Right lobe of liver (tissue), 6 donors: ENCODE measurements around the gene HOXD4. TPM values are rescaled to one million over a fixed set of nuclear protein-coding genes. Genes with fewer than 3 reads are reported as not detected.

Source experiments
- ATAC-seq, 4 donors: fragments of 200-7000 bp; cut with Tn5 transposase; one replicate each; pipeline ENCODE4 v1.9.1; 2020; ENCODE audit warnings: mild to moderate bottlenecking in 4 of 4, moderate library complexity in 4 of 4
- DNase-seq, 3 donors: peaks; one replicate each; pipeline ENCODE4 v3.0.0-alpha.2; 2020
- H3K27ac ChIP-seq, 3 donors: fragments of 200-600 bp; one replicate each; pipeline ENCODE4 v1.8.0; 2022
- H3K27me3 ChIP-seq, 2 donors: fragments of 200-600 bp; one replicate each; pipeline ENCODE4 v1.8.0; 2022
- H3K36me3 ChIP-seq, 4 donors: fragments of 200-600 bp; sonication (generic) in 1 of 4; one replicate each; pipeline versions ENCODE4 v1.5.1 to v1.8.0; 2017 to 2022; ENCODE audit warnings: control low read depth in 1 of 4
- H3K4me1 ChIP-seq, 4 donors: fragments of 200-600 bp; sonication (generic) in 1 of 4; one replicate each; pipeline versions ENCODE4 v1.5.1 to v1.8.0; 2017 to 2022; ENCODE audit warnings: control low read depth in 1 of 4
- H3K4me3 ChIP-seq, 3 donors: fragments of 200-600 bp; one replicate each; pipeline ENCODE4 v1.8.0; 2022
- H3K9me3 ChIP-seq, 4 donors: fragments of 200-600 bp; sonication (generic) in 1 of 4; one replicate each; pipeline versions ENCODE4 v1.5.1 to v1.8.0; 2017 to 2022; ENCODE audit warnings: control low read depth in 1 of 4
- POLR2A ChIP-seq: fragments of 450-650 bp; IDR thresholded peaks from one replicate; pipeline ENCODE4 v1.6.1; 2017; ENCODE audit warnings: antibody characterized with exemption, mild to moderate bottlenecking
- WGBS: methylation state at CpG from one replicate; pipeline ENCODE4 v1.1.6; 2018; ENCODE audit warnings: low coverage, low lambda C conversion rate; ENCODE audit not compliant: insufficient coverage; ENCODE audit errors: missing lambda C conversion rate; 5-methylcytosine and 5-hydroxymethylcytosine counted together
- intact Hi-C, 2 donors: fragments of 100-400 bp; cut with DNase I; formaldehyde crosslinking; loops; one replicate each; pipeline versions ENCODE4 v1.11.2 to v1.14.1; 2022
- total RNA-seq, 6 experiments: library from RNA; depleted of rRNA in 2 of 6; stranded (reverse); fragments of >200 nt in 2 of 6; fragmentation: NEBNext Ultra II Directional in 3 of 6; extraction: Animal tissue kit (Norgen Biotek cat#: 25700) in 3 of 6; gene quantifications; one replicate each; pipeline versions ENCODE4 v1.1.0 to v1.2.4, GENCODE V29; 2016 to 2023
- TF ChIP-seq, protein P1 (sequence below), 4 donors: fragments of 200-600 bp in 3 of 4; fragments of 450-650 bp in 1 of 4; IDR thresholded peaks; one replicate each; pipeline versions ENCODE4 v1.5.1 to v1.8.0; 2016 to 2022; ENCODE audit warnings: antibody characterized with exemption in 4 of 4, mild to moderate bottlenecking in 2 of 4
- donor health status: DM: no; HTN: yes; CAD: no.
- donor health status: DM: no; HTN: no; CAD: no.
- donor health status: DM: no; HTN: no; CAD: no.
- donor health status: DM: no; HTN: yes; CAD: no.
- donor health status: DM: no; HTN: yes; CAD: no.

Gene HOXD4
- total RNA-seq, 6 experiments from 2014 or later: not detected

DNA sequence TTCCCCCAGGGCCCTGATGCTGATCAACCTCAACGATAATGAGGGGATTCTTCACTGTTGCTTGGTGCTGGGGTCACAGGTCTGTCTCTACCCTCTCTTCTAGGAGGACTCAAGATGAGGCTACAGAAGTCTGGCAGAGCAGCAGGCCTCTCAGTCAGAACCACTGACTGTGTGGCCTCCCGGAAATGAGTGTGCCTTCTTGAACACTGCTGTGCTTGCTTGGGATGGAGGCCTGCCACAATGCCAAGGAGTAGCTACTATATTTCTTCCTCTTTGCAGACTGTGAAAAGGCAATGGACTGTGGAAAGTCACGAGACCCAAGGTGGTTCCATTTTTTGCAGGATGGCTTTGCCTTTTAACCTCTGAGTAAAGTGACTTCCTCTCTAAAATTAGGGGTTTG is 31.3 kb downstream of the HOXD4 start:
- Histone ChIP-seq H3K27ac (no peak overlapping the region), H3K36me3 (no peaks in the 10 kb centered on the region), H3K9me3 (no peaks in the 10 kb centered on the region), H3K4me1 (peaks cover 0 to 2% (median 0%) of the 10 kb centered on the region in 4 donors), H3K4me3 (no peak overlapping the region), H3K27me3 (peaks cover 5 to 19% of the 10 kb centered on the region in 2 donors)
- intact Hi-C loops: no loop called here
- ATAC-seq (no peak), DNase-seq (no peak)
- no peak for TF ChIP-seq POLR2A
- 71% methylated on average over 1 of the region's 3 CpGs for WGBS

DNA sequence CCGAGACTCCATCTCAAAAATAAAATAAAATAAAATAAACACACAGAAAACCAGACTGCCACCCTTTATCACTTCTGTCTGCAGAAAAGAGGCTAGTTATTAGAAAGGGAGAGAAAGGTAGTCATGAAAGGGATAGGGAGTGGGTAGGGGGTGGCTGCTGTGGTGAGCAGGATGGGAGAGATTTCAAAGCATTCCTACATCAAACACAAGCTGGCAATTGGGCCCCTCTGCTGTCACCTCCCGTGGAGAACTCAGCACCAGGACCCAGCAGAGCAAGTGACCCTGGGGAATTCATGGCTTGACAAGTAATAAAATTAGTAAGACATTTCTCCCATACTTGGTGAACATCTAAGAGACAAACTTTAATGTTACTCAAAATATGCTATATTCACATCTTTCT is 33.4 kb downstream of the HOXD4 start:
- H3K27me3 ChIP-seq: peaks cover 0 to 19% of the 10 kb centered on the region in 2 donors
- no peaks in the 10 kb centered on the region for H3K36me3 ChIP-seq
- DNase-seq (no peak), ATAC-seq (no peak)
- peaks cover 0 to 14% (median 0%) of the 10 kb centered on the region in 4 donors for H3K4me1 ChIP-seq
- no peak overlapping the region for H3K4me3 ChIP-seq
- no peaks in the 10 kb centered on the region for H3K9me3 ChIP-seq
- H3K27ac ChIP-seq: no peak overlapping the region
- TF ChIP-seq, protein P1, sequence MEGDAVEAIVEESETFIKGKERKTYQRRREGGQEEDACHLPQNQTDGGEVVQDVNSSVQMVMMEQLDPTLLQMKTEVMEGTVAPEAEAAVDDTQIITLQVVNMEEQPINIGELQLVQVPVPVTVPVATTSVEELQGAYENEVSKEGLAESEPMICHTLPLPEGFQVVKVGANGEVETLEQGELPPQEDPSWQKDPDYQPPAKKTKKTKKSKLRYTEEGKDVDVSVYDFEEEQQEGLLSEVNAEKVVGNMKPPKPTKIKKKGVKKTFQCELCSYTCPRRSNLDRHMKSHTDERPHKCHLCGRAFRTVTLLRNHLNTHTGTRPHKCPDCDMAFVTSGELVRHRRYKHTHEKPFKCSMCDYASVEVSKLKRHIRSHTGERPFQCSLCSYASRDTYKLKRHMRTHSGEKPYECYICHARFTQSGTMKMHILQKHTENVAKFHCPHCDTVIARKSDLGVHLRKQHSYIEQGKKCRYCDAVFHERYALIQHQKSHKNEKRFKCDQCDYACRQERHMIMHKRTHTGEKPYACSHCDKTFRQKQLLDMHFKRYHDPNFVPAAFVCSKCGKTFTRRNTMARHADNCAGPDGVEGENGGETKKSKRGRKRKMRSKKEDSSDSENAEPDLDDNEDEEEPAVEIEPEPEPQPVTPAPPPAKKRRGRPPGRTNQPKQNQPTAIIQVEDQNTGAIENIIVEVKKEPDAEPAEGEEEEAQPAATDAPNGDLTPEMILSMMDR (IDR thresholded peaks at IDR 0.05): no peak
- TF ChIP-seq POLR2A: no peak
- WGBS: 34% methylated on average over 2 of the region's 2 CpGs
- intact Hi-C loops: no loop called here

GRCh38 chr2:176186024-176186423 is 34.7 kb downstream of the HOXD4 start:
- Histone ChIP-seq H3K4me3 (no peak overlapping the region), H3K27ac (no peak overlapping the region), H3K36me3 (no peaks in the 10 kb centered on the region), H3K9me3 (no peaks in the 10 kb centered on the region), H3K4me1 (peaks cover 0 to 14% (median 0%) of the 10 kb centered on the region in 4 donors), H3K27me3 (peaks cover 5 to 30% of the 10 kb centered on the region in 2 donors)
- no peak for DNase-seq
- TF ChIP-seq, protein P1 (IDR thresholded peaks at IDR 0.05): no peak
- no peak for TF ChIP-seq POLR2A
- no peak for ATAC-seq
- intact Hi-C loops: no loop called here
- WGBS: 73% methylated on average over 2 of the region's 2 CpGs

DNA sequence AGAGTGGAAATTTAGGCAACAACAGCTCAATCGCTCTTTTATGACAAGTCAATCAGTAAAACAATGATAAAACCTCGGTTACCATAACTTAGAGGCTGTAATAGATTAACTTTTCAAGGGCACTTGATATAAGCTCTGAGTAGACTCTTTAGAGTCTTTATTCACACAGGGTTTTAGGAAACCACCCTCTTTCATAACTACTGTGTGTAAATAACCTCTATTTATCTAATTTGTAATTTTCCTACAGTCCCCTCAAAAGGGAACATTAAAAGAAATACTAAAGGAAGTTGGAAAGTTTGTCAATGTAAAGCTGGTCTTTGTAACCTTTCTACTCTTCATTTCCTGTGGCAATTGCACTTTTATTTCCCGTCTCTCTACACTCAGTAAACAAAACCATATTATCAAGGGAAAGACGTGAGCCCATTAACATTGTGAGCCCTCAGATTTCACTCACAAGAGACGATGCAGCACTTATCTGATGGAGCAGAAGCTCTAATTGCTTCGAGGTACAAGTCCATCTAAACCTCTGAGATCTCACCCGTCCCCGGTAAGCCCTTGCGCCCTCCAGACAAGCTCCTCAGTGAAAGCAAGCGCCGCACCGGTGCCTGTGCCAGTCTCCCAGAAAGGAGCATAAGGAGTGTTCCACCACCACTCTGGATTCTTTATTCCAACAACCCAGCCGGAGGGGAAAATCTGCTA is 36.0 kb downstream of the HOXD4 start:
- Histone ChIP-seq H3K4me1 (peaks cover 0 to 14% (median 0%) of the 10 kb centered on the region in 4 donors), H3K9me3 (no peaks in the 10 kb centered on the region), H3K27ac (no peak overlapping the region), H3K4me3 (peak overlapping the region in 2 of 3 donors; percentile 43 to 45), H3K27me3 (peaks cover 10 to 41% of the 10 kb centered on the region in 2 donors), H3K36me3 (no peaks in the 10 kb centered on the region)
- TF ChIP-seq POLR2A: no peak
- WGBS: 10% methylated on average over 13 of the region's 13 CpGs
- peak in 3 of 4 donors; percentile 7 to 28 (median 15) for ATAC-seq
- intact Hi-C loops: no loop called here
- DNase-seq: no peak

DNA sequence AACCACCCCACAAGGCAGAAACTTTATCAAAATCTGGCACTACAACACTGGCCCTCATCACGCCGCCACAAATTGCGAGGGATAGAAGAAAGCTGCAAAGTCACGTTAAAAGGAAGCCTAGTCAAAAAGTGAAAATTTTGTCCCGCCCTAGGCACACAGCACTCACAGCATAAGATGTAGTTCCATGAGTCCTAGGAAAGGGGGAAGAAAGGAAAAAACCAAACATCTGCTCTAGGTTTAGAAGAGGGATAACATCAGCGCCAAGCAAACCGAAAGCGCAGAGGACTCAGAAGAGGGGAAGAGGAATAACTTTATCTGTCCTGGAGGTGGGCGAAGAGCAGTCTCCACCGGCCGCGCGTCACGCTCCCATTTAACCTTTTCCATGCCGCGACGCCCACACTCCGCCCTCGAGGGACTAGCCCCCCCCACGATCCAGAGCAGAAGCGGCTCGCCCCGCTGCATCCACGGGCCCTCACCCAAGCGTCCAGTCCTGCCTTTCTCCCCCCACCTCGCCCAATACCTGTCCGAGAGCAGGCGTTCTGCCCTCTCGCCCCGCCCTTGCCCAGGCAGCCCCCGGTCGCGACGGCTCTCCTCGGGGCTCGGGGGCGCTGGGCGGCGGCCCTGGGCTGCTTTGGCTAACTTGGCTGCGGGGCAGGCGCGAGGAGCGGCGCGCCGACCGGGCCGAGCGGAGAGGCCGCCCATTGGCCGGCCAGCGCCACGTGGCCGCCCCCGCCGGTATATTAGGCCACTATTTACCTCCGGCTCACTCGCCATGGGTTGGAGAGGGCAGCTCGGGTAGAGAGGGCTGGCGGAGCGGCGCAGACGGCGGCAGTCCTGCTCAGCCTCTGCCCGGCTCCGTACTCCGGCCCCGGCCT is 36.8 kb downstream of the HOXD4 start, which contains the start of gene HOXD1:
TSS of gene HOXD1 (plus strand) at position 770 of the 875 bp plus-strand sequence. CDS start 134 bp downstream, outside the sequence.
- WGBS: 6% methylated on average over 12 of the region's 68 CpGs
- no peak for DNase-seq
- peaks cover 10 to 49% of the 10 kb centered on the region in 2 donors for H3K27me3 ChIP-seq

More for the DNA sequence above, 36.8 kb downstream of the HOXD4 start, which contains the start of gene HOXD1:
- intact Hi-C loops: no loop called here
- ATAC-seq: peak; percentile 70 to 87 (median 79)
- no peaks in the 10 kb centered on the region for H3K9me3 ChIP-seq
- peaks cover 0 to 14% (median 0%) of the 10 kb centered on the region in 4 donors for H3K4me1 ChIP-seq
- TF ChIP-seq POLR2A: no peak
- TF ChIP-seq, protein P1 (IDR thresholded peaks at IDR 0.05): no peak
- H3K36me3 ChIP-seq: no peaks in the 10 kb centered on the region
- H3K4me3 ChIP-seq: peak within 1 kb of the TSS; percentile 43 to 47 (median 45)
- no peak within 1 kb of the TSS for H3K27ac ChIP-seq
